Measurements from ENCODE around the gene EGFR. TPM values are rescaled to one million over a fixed set of nuclear protein-coding genes. Genes with fewer than 3 reads are reported as not detected.
A peak's percentile ranks its signal among the peaks of the same experiment; 100 is the strongest.

The EGFR gene
- polyA plus RNA-seq, 3 donors = 32.0 to 35.6 (median 32.0) TPM

DNA sequence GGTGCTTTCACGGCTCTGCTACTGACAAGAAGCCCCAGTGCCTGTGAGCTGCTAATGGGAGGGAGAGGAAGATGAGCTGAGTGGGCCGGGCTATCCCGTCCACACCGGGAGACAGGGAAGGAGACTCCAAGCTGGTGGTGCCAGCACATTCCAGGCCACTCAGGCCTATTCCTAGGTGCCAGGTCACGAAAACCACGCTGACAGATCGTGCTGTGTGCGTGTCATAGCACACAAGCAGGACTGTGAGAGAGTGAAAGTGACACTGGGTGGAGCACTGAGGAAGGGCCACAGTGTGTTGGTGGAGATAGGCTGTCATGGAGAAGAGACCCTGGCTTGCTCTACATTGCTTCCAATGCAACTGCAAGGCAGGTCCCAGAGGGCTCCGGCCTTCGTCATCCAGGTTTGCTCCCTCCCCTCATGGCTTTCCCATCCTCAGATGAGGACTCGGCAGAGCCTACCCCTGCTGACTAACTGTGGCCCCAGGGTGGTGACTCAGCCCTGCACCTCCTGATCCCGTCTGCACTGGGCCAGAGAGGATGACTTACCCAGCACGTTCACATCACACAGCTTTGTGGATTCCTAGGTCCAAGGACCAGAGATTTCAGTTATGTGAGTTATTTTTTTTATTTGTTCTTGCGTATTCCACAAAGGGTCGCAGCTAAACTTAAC, 167.3 kb downstream of the EGFR start:
- no peak for DNase-seq

DNA sequence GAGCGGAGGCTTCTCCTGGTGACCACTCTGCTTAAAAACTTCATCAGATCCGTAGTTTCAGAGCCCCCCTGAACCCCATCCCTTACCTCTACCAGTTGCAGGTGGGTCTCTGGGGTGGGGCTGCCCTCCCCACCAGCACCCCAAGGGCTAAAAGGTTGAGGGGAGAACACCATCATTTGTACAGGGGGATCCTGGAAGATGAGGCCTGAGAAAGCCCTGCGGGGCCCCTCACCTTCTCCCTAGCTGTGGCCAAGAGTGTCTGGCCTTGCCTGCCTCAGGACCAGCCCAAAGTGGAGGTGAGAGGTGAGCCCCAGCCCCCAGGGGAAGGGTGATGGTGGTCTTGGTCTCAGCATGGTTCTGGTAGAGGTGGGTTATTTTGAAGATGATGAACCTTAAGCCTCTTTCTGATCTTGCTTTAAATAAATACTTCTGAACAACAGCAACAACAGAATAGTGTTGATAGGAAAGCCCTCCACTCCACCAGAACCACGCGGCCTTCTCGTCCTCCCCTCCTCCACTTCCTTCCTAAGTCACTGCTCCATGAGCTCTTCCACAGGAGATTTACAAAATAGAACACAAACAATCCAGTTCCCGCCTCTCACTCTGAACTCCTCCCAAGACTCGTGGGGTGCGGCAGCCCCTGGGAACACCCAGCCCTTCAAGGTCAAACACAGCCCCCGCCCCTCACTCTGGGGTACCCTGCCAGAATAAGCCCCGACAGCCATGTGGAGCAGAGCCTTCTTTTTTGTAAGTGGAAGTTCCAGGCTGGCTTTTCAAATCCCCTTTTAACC, 169.1 kb downstream of the EGFR start:
- DNase-seq = no peak

DNA sequence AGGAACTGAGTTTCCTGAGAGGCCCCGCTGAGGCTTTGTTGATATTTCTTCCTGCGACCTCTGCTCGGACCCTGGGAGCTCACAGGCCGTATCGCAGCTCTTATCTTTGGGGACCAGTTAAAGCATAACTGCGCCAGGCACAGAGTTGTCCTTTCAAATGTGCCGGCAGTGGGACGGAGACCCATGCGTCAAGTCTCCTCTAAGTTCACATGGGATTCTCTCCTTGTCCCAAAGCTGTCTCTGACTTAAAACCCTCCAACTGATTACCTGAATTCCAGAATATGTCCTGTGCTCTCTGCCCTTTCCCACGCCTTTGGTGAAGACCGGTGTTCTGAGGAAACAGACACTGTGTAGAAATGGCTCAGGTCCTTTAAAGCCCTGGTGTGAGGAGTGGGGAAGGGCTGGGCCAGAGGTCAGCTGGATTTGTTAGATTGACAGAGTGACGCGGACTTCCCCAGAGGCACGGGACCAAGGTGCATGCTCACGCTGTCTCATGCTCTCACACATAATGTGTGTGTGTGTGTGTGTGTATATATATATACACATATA, 169.8 kb downstream of the EGFR start:
- DNase-seq = no peak

DNA sequence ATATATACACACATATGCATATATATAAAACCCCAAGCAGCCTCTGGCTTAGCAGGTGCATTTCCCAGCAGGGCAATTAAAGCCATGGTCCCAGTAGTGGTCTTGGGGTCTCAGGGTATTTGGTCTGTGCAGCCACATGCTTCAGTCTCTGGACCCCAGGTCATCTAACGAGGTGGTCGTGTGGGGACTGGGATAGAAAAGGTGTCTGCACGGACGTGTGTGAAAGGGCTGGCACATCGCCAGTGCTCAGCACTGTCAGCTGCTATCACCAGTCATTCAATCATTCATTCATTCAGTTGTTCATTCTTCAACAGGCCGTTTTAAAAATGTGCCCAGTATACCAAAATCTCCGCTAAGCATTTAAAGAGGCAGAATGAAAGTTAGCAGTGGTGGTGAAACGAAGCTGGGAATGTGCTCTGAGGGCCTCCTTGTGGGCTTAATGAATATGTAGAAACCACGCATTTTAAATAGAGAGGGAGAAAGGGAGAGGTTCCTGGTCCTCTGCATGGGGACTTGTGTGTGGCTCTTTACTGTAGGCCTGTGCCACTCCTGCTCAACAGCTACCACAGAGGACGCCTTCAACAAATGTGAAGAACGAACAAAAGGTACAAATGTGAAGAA, 170.4 kb downstream of the EGFR start:
- DNase-seq = no peak

DNA sequence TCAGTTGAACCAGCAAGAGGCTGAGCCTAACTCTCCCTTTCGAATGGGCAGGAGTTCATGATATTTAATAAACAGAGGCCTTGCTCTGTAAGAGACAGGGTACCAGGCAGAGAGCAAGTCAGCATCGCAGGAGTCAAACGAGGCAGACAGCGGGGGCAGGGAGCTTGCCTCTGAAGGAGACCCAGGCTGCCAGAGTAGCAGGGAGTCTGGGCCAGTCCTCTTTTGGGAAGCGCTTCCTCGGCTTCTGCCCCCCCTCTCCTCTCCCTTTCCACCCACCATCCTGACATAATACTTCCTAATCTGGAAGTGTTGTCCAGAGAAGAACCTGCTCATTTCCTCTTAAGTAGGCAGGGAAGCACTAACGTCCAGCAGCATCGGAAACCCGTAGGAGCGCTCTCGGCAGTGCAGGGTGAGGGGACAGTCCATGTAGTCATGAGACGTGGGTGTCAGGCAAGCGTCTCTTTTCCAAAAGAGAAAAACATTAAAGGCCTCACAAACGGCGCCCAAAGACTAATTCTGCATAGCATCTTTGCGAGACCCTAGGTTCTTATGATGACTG, 171.1 kb downstream of the EGFR start:
- DNase-seq = no peak

DNA sequence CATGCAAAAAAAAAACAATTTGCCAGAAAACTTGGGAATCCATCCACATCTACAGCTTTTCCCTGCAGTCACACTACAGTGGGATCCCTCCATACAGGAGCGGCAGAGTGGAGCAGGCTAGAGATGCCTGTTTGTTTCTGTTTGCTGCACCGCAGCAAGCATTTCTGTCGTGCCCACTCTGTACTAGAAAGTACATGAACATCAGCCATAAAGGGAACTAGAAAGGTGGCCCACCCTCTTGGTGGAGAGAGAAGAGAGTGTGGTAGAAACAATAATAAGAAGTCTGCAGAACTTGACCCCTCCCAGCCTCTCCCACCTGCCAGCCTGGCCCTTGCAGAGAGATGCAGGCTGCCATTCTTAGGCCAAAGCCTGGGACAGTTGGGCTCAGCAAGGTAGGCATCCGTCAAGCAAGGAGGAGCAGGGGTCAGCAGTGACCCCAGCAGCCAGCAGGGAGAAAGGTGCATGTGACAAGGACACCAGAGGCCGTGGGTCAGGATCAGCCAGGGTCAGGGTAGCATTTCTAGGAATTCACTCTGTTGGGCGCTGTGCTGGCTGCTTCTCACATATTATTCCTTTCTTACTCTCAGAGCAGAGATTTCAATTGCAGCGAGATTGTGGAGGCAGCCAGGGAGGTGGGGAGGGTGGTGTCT, 171.8 kb downstream of the EGFR start:
- no peak for DNase-seq

DNA sequence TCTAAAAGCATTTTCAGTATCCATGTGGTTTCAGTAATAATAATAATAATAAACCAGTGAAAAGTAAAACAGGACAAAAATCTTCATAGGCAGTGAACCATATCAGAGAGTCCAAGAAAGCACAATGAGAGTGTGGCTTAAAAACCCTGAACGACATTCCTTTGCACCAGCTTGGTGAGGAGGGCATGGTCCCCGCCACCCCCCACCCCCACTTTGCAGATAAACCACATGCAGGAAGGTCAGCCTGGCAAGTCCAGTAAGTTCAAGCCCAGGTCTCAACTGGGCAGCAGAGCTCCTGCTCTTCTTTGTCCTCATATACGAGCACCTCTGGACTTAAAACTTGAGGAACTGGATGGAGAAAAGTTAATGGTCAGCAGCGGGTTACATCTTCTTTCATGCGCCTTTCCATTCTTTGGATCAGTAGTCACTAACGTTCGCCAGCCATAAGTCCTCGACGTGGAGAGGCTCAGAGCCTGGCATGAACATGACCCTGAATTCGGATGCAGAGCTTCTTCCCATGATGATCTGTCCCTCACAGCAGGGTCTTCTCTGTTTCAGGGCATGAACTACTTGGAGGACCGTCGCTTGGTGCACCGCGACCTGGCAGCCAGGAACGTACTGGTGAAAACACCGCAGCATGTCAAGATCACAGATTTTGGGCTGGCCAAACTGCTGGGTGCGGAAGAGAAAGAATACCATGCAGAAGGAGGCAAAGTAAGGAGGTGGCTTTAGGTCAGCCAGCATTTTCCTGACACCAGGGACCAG, 172.5 kb downstream of the EGFR start:
- DNase-seq = no peak

DNA sequence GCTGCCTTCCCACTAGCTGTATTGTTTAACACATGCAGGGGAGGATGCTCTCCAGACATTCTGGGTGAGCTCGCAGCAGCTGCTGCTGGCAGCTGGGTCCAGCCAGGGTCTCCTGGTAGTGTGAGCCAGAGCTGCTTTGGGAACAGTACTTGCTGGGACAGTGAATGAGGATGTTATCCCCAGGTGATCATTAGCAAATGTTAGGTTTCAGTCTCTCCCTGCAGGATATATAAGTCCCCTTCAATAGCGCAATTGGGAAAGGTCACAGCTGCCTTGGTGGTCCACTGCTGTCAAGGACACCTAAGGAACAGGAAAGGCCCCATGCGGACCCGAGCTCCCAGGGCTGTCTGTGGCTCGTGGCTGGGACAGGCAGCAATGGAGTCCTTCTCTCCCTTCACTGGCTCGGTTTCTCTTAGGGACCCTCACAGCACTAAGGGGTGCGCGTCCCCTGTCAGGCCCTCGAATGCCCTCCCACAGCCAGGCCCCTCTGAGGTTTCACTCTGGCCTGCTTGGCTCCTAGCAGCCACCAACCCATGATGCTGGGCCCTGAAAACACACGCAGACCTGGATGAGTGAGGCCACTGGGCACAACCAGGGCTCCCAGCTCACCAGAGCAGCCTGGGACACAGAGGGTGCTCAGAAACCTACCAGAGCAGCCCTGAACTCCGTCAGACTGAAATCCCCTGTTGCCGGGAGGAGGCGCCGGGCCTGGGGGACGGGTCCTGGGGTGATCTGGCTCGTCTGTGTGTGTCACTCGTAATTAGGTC, 173.3 kb downstream of the EGFR start:
- no peak for DNase-seq

DNA sequence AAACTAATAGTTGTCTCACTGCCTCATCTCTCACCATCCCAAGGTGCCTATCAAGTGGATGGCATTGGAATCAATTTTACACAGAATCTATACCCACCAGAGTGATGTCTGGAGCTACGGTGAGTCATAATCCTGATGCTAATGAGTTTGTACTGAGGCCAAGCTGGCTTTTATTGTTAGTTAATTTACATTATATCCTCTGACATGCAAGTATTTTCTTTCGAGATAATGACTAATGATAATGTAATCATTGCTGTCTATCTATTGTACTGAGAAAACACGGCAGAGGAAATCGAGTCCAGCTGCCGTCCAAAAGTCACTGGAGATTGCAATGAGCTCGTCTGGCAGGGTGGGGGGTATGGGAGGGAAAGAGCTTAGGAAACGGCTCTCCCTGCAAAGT, 173.9 kb downstream of the EGFR start:
- peak; percentile 64 for DNase-seq

DNA sequence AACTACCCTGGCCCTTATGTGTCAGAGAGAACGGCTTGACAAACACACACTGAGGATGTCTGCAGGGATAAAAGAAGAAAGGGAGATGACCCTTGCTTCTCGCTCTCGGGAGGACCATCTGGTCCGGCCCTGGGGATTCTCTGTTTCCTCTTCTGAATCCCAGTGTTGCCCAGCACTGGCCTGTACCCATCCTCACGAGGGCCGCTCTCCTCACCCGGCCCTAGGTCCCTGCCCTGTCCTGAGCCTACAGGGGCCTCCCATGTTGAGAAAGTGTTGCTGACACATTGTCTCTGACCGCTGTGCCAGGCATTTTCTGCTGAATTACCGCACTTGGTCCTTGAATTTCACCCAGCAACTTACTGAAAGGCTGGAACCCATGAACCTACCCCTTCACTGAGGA, 174.4 kb downstream of the EGFR start:
- no peak for DNase-seq

DNA sequence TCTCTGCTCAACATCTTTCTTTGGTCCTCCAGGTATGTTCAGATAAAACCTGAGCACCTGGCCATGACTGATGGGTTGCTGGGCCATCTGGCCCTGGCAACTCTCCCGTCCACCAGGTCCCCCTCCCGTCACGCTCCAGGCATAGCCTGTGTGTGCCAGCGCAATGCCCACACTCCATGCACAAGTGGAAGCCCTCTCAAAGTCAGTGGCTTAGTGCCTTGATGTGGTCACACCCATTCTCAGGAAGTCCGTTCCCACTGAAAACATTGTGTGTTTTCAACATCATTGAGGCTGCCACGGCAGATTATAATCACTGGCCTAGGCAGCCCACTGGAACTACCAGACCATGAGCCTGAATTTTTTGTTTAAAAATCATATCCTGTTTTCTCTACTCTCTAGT, 175.7 kb downstream of the EGFR start:
- no peak for DNase-seq

DNA sequence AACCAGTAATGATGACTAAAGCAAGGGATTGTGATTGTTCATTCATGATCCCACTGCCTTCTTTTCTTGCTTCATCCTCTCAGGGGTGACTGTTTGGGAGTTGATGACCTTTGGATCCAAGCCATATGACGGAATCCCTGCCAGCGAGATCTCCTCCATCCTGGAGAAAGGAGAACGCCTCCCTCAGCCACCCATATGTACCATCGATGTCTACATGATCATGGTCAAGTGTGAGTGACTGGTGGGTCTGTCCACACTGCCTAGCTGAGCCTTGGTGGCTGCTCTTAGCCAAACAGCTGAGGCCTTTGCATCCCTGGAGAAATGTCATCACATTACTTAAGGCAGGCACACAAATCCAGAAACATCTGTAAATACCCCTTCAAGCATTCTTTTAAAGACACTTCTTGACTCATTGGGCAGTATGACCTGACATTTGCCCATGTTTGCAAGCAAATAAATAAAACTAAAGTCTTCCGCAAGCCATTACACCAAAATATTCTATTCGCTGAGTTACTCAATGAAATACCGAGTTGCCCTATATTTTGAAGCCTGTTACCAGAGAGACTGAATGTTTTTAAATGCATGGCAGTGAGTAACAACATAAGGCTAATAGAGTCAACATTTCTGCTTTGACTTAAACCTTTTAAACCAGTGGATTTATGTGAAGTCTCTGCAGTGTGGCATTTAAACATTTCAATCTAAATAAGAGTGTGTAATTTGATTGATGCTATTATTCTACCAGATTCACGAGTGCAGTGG, 180.0 kb downstream of the EGFR start:
- DNase-seq = no peak

DNA sequence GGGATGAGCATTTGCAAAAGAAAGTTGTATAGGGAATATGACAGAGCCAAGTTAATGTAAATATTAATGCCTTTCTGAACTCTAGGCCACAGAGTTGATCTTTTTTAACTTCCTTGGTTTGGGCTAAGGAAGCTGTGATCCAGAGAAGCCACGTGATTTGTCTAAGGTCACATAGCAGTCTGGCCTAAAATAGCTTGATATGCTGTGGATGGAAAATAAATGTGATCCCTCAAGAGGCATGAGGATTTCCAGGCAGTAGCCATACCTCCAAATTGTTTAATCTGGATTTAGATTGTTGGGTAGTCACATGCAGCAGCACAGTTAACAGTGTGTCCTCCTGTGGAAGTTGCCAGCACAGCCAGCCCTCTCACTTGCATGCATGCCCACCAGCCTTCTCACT, 180.6 kb downstream of the EGFR start:
- no peak for DNase-seq

DNA sequence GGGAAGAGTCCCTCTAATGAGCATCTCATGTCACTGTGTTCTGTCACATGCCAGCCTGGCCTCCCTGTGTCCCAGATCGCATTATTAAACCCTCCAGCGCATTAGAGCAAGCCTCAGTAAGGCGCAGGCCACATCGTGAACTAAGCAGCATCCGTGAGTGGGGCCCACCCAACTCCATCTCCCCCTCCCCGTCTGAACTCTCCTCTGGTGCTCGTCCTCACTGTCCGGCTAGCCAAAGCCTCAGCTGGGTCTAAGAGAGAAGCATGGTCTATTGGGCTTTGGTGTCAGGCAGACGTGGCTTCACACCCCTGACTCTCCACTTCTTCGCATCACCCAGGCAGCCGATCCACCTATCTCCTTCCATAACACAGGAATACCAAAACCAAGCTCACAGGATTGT, 181.6 kb downstream of the EGFR start:
- no peak for DNase-seq

DNA sequence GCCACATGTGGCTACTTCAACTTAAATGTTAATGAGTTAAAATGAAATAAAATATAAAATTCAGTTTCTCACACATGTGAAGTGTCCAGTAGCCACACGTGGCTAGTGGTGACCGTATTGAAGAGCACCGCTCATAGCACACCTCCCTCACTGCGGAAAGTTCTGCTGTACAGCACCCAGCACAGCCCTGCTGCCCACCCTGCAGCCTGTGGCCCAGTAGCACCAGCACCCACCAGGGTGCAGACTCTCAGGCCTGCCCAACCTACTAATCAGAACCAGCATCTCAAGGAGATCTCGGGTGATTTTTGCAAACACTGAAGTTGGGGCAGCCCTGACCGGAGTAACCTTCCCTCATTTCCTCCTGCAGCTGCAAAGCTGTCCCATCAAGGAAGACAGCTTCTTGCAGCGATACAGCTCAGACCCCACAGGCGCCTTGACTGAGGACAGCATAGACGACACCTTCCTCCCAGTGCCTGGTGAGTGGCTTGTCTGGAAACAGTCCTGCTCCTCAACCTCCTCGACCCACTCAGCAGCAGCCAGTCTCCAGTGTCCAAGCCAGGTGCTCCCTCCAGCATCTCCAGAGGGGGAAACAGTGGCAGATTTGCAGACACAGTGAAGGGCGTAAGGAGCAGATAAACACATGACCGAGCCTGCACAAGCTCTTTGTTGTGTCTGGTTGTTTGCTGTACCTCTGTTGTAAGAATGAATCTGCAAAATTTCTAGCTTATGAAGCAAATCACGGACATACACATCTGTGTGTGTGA, 183.5 kb downstream of the EGFR start:
- DNase-seq = no peak

DNA sequence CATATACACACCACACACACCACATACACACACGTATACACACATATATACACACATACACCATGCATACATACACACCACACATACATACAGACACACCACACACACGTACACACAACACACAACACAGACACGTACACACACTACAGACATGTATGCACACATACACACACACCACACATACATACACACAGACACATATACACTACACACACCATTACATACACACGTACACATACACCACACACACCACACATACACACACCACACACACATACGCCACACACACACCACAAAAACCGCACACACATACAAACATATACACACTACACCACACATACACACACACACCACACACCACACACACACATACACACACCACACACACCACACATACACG, 184.5 kb downstream of the EGFR start:
- DNase-seq = no peak

DNA sequence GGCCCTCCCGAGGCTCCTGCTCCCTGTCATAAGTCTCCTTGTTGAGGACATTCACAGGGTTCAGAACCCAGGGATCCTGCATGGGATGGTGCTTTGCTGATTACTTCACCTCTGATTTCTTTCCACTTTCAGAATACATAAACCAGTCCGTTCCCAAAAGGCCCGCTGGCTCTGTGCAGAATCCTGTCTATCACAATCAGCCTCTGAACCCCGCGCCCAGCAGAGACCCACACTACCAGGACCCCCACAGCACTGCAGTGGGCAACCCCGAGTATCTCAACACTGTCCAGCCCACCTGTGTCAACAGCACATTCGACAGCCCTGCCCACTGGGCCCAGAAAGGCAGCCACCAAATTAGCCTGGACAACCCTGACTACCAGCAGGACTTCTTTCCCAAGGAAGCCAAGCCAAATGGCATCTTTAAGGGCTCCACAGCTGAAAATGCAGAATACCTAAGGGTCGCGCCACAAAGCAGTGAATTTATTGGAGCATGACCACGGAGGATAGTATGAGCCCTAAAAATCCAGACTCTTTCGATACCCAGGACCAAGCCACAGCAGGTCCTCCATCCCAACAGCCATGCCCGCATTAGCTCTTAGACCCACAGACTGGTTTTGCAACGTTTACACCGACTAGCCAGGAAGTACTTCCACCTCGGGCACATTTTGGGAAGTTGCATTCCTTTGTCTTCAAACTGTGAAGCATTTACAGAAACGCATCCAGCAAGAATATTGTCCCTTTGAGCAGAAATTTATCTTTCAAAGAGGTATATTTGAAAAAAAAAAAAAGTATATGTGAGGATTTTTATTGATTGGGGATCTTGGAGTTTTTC, 186.5 kb downstream of the EGFR start:
- no peak for DNase-seq
